ENCODE measurements around the gene SEMA5A. TPM values are rescaled to one million over a fixed set of nuclear protein-coding genes. Genes with fewer than 3 reads are reported as not detected.

SEMA5A gene
- total and polyA plus RNA-seq, 2 of the 13 experiments (the other 11 are each of a cell fraction or from before 2014, with no cell fraction given), result 0.01 TPM; not detected in 1

GRCh38 chr5:9124071-9124470 is 421.8 kb downstream of the SEMA5A start (continued):
- no peak for TF ChIP-seq ZBTB40 (IDR thresholded peaks at IDR 0.05)
- TF ChIP-seq ZBTB40 (CRISPR knock-in tag; IDR thresholded peaks at IDR 0.05), result no peak
- no peak for TF ChIP-seq XBP1 (CRISPR knock-in tag; IDR thresholded peaks at IDR 0.05)
- TF ChIP-seq ARID2 (CRISPR knock-in tag; IDR thresholded peaks at IDR 0.05; ENCODE audit: borderline replicate concordance), result no peak

- intact Hi-C loops (cut with micrococcal nuclease; ENCODE audit: unreplicated experiment), result no loop called here
- H4K20me1 ChIP-seq (ENCODE audit: insufficient read depth, low read length), result no peaks in the 10 kb centered on the region
- H3K27ac ChIP-seq (ENCODE audit: extremely low read length, insufficient read depth, low read length), result no peak overlapping the region
- no peak overlapping the region for H2AFZ ChIP-seq (ENCODE audit: low read length)
- no peak for ATAC-seq
- CTCF ChIA-PET (ENCODE audit: low intra/inter-chr PET ratio, low total read pairs), result no interaction called here
- no TSS peak for BruUV-seq (replicated peaks)
- no peaks in the 10 kb centered on the region for H3K27me3 ChIP-seq (ENCODE audit: control insufficient read depth in 1 of 2, insufficient read depth in 2 of 2, low read length in 2 of 2)
- no peak overlapping the region for H3K4me3 ChIP-seq (replicated peaks in 1 of 3; ENCODE audit: insufficient read depth in 1 of 3, low read depth in 2 of 3, low read length in 3 of 3)
- POLR2A ChIA-PET, result no interaction called here
- peaks cover 11% of the 10 kb centered on the region; the same call in 1 of the 2 replicates for H3K9me3 ChIP-seq (ENCODE audit: low read length)
- H3K36me3 ChIP-seq (replicated peaks in 1 of 2; ENCODE audit: control insufficient read depth in 1 of 2, insufficient read depth in 2 of 2, low read length in 2 of 2), result no peaks in the 10 kb centered on the region
- no peak for FAIRE-seq
- DNase-seq (ENCODE audit: low spot score), result no peak
- H3K4me1 ChIP-seq (ENCODE audit: insufficient read depth, low read length), result no peaks in the 10 kb centered on the region
- no peaks in the 10 kb centered on the region for H3K79me2 ChIP-seq (ENCODE audit: insufficient read depth, low read length)
- WGBS (ENCODE audit: low lambda C conversion rate), result 80% methylated on average over 15 of the region's 16 CpGs
- in situ Hi-C loops (cut with HindIII; ENCODE audit: extremely low pct_ligation_motif_present, low pct_unique_long_range_greater_than_20kb), result no loop called here
- H3K9ac ChIP-seq (ENCODE audit: insufficient read depth, low read depth, low read length), result no peak overlapping the region
- no peak overlapping the region for H3K4me2 ChIP-seq (ENCODE audit: low read depth, low read length)
- no peak for TF ChIP-seq ZNF720 (CRISPR knock-in tag; IDR thresholded peaks at IDR 0.05)
- TF ChIP-seq ZNF746 (CRISPR knock-in tag; IDR thresholded peaks at IDR 0.05), result no peak
- no peak for TF ChIP-seq ZNF703 (CRISPR knock-in tag; IDR thresholded peaks at IDR 0.05; ENCODE audit: borderline replicate concordance)
- no peak for TF ChIP-seq ZSCAN25 (CRISPR knock-in tag; IDR thresholded peaks at IDR 0.05)
- TF ChIP-seq NFYC (CRISPR knock-in tag; IDR thresholded peaks at IDR 0.05), result no peak
- no peak for TF ChIP-seq DMTF1 (CRISPR knock-in tag; IDR thresholded peaks at IDR 0.05)
- no peak for TF ChIP-seq GRHL1 (CRISPR knock-in tag; conservative IDR thresholded peaks at IDR 0.05)
These were observed 423.3 kb downstream of the SEMA5A start for GRCh38 chr5:9122528-9122927.
